GM21576 (cell line): ENCODE measurements around the gene ABI3BP.

Experiments
- ATAC-seq: cut with Tn5 transposase; IDR thresholded peaks from one replicate; pipeline ENCODE4 v1.9.1; 2021; ENCODE audit warnings: mild to moderate bottlenecking, moderate library complexity; ENCODE audit not compliant: unreplicated experiment

Gene ABI3BP

DNA sequence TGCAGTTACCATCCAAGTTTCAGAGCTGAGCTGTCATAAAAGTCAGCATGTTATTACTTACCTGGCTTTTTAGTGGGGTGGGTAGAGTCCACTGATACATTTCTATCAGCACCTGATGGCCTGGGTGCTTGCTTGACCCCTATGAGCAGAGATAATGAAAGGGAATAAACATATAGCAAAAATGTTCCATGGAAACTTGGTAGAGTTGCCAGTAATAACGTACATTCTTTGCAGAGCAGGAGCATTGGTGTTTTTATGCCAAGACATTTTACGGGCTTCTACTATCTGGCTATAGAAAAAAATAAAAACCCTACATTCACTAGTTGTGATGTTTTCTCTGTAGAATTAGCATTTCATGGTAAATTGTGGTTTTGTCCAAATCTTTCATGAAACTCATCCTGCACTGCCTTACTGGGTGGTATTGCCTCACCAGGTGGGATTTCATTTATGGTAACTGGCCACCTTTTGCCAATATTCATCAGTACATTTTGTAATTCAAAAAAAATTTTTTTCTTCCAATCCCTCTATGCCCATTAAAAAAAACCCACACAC lies 213.1 kb downstream of the ABI3BP start:
- no peak for ATAC-seq

DNA sequence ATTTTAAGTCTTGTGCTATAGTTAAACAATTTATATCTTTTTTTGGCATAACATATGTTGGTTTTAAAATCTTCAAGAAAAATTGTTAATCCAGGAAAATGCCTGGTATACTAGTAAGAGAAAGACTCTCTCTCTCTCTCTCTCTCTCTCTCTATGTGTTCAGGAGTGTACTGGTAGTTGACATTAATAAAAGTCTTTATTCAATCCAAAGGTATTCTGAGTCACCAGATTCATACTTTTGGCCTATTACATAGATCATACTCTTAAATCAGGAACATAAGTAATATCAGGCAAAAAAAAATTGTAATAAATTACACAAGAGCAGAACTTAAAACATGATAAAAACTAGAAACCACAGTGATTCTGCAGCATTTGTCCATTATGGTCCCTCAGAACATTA lies 213.7 kb downstream of the ABI3BP start:
- no peak for ATAC-seq

DNA sequence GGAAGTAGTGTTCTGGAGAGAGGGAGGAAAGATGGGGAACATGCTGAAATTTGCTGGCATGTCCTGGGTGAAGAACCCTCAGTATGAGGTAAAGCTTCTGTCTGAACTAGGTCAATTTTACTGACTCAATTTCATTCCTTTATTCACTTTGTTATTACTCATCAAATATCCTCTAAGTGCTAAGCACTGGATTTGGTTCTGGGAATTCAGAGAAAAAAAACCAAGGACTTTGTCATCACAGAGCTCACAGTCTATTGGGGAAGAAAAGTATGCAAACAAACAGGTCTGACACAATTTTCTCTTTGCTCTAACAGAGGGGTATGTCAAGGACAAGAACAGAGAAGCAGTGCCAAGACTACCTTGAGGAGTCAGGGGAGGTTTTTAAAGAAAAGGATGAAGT lies 215.9 kb downstream of the ABI3BP start:
- ATAC-seq: no peak

DNA sequence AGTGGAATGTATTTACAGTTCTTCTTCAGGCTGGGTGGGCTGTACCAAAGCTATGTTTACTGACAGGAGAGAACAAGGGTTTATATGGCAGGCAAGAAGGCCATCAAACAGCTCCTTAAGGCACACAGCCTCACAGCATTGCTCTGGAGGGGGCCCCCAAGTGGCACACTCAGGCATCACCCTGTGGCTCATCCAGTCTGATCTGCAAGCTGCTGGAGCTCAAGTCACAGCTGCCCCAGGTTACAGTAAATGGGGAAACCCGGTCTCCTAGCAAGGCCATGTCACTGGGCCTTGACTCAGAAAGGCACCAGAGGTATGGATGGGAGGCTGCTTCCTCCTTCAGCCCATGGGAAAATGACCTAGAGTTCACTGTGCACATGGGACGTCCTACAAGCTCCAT lies 216.5 kb downstream of the ABI3BP start:
- ATAC-seq: no peak

DNA sequence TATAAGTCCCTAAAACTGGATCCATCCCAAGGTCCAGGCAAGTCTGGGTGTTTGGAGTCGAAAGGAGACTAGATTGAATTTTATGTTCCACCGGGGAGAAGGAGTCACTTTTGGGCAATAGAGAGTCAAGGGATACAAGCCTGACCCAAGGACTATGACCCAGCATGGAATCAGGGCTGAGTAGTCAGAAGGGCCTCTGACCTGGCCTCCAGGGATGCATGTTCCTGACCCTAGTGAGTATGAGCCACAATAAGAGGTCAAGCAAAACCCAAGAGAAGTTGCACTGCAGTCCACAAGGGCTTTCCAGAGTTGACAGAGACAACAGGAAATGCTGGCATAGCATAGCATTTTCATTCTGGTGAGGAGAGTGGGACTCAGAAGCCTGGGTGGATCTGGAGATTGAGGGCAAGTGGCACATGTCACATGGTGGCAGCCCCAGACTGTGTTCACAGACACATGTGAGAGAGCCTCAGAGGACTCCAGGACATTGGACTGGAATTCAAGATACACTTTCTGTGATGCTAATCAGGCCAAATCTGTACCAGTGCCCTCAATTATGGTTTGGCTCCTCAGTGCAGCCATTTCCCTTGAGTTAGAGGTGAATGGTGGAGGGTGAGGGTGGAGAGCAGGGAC lies 217.0 kb downstream of the ABI3BP start:
- ATAC-seq: no peak

DNA sequence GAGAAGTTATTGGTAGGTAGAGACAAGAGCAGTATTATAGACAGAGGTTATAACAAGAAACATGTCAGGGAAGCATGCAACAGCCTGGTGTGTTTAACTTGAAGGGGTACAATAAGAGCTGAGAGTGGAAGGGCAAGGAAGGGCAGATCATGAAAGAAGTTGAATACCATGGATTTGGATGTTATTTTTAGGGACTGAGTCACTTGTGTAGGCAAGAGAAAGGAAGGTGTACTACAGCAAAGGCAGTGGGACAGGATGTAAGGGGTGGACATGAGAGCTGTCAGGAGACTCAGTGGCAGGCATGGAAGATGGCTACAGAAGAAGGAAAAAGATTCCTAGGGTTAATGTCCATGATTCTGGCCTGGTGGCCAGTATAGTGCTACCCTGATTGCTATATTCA lies 217.6 kb downstream of the ABI3BP start:
- no peak for ATAC-seq

DNA sequence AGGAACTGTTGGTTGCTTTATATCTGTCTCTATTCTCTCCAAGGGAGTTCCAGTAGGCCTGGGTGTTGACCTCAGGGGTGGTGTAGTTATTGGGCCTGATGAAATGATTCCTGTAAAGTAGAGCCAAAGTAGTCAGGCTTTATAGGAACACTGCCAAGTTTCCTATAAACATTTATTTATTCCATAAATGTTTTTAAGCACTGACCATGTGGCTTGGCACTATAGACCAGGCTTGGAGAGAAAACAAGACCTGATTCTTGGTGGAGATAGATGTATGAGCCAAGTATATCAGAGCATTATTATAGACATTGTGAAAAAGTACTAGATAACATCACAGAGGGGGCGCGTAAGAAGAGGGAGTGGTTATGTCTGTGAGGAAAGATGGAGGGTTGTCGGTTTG lies 218.0 kb downstream of the ABI3BP start:
- no peak for ATAC-seq

DNA sequence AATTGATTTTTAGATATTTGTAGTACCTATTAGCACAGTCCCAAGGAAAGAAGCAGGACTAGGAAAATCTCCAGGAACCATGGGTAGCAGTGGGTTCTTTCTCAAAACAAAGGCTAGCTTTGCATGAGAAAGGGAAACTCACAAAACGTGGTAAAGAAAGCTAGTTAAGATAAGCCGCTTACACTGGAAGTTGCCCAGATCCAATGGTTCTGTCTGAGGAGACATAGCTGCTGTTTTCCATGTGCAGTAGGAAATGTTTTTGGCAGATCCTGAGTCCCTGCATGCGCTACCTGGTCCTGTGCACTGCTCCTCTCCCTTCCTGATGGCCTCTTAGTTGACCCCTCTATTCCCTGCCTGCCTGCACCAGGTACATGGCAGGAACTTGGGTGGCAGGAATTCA lies 223.5 kb downstream of the ABI3BP start:
- ATAC-seq: no peak

DNA sequence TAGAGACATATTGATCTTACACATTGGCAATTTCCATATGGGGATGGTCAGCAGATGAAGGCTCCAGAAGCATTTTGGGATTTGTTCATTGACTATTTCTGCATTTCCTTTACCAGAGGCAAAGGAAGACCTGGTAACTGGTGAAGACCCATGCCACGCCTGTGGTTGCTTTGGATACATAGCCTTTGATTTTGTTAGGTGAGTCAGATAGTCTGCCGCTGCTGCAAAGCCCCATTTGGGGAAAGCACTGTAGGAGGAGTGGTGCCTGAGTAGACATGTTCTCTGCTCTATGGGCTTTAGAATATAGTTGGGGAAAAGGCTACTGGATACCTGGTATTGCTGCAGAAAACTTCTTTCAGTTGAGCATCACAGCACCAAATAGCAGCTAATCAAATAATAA lies 227.2 kb downstream of the ABI3BP start:
- no peak for ATAC-seq

DNA sequence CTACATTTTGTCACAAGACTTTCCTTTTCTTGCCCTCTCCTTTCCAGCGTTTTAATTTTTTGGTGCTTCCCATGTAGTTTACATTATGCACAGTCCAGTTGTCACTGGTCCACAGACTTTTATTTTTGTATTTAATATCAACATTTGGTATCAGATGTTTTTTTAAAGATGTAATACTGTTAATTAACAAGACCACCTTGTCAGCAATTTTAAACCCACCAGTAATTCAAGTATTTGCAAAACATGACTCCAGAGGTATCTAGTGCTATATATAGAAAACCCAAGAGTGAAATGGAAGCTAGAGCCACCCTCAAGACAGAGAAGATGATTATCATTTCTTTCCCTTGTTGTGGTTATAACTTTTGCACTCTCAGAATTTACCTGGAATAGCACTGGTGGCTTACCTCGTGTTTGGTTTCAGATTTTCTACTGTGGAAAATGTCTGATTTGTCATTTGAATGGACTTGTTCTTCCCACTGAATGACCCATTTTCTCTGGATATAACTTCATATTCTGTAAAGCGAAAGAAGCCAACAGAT lies 227.7 kb downstream of the ABI3BP start:
- ATAC-seq: no peak

DNA sequence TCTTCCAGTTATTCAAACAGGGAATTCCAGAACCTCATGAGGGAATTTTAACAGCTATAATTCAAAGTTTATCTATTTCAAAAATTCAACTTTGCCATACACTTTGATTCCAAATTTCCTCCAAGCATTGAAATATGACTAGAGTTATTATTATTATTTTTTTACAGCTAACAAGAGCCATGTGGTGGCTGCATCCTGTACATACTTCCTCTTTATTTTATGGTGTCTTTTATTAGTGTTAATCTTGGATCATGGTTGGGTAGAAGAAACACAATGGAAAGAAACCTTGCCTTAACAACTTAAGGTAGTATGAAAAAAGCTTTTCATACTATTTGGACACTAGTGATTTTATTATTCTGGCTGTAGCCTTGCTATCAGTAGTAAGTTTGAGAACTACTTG lies 231.3 kb downstream of the ABI3BP start:
- no peak for ATAC-seq

DNA sequence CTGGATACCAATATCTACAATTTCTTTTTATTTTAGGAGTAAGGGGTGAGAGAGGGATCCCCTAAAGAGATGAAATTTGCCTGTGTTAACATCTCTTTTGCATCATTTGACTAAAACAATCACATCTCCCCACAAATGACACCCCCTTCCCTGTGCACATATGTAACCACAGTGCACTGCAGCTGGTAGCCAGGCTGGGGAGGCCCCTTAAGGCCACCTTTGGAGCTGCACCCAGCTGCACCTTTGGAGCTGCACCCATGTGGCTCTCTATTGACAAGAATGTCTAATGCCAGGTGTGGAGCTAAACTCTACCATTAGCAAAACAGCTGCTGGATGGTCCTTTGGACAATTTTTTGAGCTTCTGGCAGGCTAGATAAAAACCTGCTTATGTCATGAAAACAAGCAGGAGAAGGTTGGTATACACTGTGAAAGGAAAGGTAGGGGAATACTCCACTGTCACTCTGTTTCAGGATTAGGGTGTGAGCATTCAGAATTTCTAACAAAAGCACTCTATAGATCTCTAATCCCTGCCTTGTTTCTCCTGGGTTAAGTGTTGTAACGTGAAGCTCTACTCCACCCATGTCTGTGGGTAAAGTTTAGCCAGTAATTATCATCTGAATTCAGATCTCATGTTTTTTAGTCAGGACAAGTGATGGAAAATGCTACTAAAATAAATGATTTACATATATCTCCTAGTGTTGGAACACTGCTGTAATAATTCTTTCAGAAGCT lies 231.8 kb downstream of the ABI3BP start:
- peak; percentile 89 for ATAC-seq

DNA sequence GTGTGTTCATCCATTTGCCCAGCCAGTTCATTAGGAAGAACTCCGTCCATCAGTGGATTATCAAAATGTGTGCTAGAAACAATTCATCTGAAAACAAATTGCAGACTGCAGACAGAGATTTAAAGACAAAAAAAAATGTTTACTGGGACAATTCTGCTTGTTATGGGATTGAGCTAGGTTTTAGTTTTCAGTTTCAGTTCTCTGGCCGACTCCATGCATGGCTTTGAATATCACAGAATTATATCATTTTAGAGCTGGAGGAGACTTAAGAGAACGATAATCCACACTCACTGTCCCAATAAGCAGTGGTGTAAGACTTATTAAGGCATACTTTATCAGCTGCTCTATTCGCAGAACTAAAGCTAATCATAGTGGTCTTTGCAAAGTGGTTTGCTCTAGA lies 232.8 kb downstream of the ABI3BP start:
- no peak for ATAC-seq

DNA sequence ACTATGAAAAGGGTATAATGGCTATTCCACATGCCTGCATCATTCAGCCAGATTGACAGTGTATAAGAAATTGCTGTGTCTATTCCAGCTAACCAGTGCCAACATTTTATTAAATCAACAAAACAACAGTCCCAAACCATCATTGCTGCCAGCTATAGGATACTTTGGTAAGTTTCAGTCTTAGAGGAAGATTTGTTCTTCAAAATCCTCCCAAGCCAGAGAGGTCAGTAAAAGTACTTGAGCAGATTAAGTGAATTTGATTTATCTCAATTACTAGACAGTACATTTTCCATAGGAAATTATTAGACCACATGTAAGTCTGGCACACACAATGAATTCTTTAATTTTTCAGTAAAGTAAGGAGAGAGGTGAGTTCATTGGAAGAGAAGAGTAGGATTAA lies 233.3 kb downstream of the ABI3BP start:
- ATAC-seq: no peak

DNA sequence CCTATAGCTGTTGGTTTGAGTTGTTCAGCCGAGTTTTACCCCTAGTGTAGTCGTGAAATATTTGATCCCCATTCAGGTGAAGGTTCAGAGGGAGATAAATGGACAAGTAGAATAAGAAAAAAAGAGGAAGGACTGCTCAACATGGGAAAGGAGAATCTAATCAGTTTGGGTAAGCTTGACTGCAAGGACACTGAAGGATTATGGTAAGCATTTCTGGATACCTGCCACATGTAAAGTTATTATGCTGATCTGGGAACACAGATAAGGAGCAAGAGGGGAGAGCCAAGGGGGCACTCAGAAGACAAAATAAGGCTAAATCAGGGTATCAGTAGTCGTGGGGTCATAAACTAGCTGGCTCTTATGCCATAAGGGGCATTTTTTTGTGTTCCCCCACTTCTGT lies 234.1 kb downstream of the ABI3BP start:
- no peak for ATAC-seq

DNA sequence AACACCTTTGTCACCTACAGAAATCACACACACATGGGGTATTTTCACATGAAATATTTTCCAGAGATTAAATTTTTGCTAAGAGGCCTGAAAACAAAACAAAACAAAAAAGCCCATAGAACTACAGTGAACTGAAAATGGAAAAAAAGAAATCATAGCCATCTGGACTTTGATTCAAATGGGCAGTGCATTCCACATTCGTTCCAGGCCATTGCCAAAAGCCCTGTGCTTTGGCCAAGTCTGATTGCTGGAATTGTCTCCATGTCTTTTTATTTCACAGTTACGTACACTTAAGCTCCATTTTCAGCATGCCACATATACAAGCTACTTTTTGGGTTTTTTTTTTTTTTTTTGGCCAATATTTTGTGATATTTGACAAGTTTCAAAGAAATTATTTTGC lies 236.8 kb downstream of the ABI3BP start:
- ATAC-seq: no peak

DNA sequence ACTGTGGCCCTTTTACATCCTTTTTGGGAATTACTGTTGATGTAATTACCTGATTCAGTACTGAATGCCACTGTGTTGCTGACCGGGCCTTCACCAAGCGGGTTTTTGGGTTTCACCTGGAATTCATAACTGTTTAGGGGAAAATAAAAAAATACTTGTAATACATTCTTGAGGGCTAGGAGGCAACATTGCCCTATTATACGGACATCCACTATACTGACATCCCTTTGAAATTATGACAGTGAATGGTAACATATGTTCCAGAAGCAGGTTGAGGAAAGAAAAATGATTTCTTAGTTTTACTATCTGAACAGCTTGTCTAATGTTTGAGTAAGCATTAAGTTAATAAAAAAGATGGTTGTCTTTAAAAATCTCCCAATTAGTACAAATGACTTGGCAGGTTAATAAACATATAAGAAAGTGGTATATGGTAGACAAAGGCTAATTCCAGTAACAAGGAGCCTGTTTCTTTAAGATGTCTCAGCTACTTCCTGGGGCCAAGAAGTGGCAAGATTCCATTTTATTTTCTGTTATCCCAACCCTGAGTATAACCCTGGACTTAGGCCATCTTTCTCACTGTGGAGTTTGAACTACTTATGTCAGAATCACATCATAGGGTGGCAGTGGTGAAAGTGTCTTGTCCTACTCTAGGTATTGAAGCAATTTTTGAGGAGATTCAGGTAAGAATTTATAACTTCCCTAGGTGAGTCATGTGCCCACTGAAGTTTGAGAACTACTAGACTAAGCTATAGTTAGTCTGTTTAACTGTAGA lies 238.5 kb downstream of the ABI3BP start:
- ATAC-seq: no peak

DNA sequence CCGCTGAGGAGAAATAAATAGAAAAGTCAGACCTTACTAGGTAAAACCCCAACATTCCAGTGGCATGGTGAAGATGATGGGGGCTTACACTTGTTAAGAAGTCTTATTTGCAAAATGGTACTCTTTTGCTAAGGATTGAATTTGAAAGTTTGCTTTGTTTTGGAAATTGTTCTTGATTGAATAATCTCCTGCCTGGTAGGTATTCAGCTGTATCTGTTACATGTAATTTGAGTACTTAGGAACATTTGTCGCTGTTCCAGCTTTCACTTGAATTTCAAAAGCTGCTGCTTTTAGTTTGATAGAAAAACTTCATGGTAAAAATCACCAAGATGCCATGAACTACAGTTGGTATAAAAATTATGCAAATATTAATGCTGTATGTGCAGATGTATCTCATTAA lies 239.4 kb downstream of the ABI3BP start:
- ATAC-seq: no peak

DNA sequence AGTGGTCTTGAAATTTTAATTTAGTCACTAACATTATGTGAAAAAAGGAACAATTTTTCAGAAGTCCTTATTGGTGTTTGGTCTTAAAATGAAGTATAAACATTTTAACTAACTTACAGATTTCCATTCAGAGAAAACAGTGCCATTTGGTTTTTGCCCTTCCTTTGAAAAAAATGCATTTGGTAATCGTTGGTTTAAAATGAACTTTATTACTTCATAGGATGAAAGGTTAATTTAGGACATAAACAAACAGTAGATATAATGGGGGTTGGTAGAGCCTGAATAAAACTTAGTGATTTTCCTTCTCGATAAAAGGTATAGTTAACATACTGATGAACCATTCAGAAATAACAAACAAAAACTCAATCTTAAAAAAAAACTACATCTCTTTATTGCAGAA lies 244.3 kb downstream of the ABI3BP start:
- ATAC-seq: no peak

DNA sequence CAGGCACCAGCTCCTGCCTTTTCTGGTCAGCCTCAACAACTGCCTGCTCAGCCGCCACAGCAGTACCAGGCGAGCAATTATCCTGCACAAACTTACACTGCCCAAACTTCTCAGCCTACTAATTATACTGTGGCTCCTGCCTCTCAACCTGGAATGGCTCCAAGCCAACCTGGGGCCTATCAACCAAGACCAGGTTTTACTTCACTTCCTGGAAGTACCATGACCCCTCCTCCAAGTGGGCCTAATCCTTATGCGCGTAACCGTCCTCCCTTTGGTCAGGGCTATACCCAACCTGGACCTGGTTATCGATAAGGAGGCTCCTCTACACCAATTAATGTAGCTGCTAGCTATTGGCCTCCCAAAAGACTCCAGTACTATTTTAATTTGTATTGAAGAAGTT lies 245.0 kb downstream of the ABI3BP start:
- ATAC-seq: no peak

DNA sequence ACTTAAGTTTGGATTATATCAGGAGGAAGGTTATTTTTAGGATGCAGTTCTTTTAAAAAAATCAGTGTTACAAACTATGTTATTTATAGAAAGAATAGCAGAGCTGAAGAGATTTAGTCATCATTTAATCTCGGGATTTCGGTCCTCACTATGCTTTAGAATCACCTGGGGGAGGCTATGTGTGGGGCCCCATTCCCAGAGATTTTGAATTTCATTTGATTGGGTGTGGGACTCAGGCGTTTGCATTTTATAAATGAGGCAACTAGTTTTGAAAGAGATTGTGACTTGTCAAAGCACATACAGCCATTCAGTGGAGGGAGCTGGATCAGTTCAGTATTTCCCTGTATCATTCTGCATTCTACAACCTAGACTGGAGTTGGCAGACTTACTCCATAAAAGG lies 247.1 kb downstream of the ABI3BP start:
- no peak for ATAC-seq

DNA sequence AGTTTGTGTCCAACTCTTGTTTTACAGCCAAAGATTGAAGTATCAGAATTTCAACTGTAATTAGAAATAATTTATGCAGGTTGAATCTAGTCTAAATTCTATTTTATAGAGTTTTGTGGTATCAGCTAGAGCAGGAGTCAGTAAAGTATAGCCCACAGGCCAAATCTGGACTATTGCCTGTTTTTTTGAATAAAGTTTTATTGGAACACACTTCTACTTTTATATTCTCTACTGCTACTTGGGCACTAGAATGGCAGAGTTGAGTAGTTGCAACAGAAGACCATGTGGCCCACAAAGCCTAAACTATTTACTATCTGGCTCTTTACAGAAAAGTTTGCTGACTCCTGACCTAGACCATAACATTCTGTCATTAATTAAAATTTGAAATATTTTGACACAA lies 247.6 kb downstream of the ABI3BP start:
- ATAC-seq: no peak
